ENCODE results near the gene BUD23.
"Not testable (repeated sequence)": the region's sequence is repeated elsewhere in the genome, so short reads cannot be mapped to it uniquely, and the experiment has no call there.

BUD23 gene

GRCh38 chr7:73683056-73683787, at the start of gene BUD23, which contains the start of gene DNAJC30:
Gene BUD23 (plus strand): TSS chr7:73683597. CDS start chr7:73683626, 29 bp downstream.
Gene DNAJC30 (minus strand): TSS chr7:73683453. CDS start chr7:73683423, 30 bp downstream.
- peak; percentile 99 for DNase-seq (ENCODE audit: low read depth, low spot score)

DNA sequence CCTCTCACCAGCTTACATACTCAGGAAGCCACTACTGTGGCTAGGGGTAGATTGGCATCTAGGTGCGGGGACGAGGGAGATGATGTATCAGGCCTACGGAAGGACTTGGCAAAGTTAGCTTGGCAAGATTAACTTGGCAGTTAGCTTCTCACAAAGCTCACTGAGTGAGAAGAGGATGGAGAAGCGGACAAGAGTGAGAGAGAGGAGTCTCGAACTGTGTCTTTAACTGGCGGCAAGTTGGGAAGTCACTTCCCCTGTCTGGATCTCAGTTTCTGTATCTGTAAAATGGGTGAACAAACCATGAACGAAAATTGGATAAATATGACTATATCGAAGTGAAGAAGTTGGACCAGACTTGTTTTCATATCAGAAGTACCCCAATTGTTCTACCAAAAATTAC, 49.6 kb upstream of the BUD23 start:
- DNase-seq (ENCODE audit: low read depth, low spot score) = no peak

DNA sequence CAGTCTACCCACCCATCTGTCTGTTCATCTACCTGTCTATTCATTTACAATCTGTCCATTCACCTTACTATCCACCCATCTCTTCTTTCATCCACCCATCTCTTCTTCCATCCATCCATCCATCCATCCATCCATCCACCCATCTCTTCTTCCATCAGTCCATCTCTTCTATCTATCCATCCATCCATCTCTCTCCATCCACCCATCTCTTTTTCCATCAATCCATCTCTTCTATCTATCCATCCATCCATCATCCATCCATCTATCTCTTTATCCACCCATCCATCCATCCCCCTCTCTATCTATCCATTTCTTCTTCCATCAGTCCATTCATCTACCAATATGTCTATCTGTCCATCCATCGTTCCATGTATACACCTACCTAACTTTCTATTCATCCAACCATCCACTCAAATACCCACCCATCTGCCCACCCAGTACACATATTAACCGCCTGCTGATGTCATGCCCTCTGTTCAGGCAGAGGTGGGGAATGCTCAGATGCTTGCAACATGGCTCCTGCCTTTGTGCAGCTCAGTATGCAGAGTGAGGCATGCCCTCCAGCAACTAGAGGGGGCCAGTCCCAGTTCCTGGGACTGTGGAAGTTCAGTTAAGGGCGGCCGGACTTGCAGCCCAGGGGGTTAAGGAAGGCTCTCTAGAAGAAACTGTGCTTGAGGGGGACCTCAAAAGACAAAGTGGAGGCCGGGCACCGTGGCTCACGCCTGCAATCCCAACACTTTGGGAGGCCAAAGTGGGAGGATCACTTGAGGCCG, 47.8 kb upstream of the BUD23 start:
- DNase-seq (ENCODE audit: low read depth, low spot score) = no peak

- DNase-seq (ENCODE audit: low read depth, low spot score) = no peak
These were observed 44.5 kb upstream of the BUD23 start for GRCh38 chr7:73638911-73639310.

- peak; percentile 76 for DNase-seq (ENCODE audit: low read depth, low spot score)
These were observed 40.6 kb upstream of the BUD23 start for GRCh38 chr7:73642834-73643233.

DNA sequence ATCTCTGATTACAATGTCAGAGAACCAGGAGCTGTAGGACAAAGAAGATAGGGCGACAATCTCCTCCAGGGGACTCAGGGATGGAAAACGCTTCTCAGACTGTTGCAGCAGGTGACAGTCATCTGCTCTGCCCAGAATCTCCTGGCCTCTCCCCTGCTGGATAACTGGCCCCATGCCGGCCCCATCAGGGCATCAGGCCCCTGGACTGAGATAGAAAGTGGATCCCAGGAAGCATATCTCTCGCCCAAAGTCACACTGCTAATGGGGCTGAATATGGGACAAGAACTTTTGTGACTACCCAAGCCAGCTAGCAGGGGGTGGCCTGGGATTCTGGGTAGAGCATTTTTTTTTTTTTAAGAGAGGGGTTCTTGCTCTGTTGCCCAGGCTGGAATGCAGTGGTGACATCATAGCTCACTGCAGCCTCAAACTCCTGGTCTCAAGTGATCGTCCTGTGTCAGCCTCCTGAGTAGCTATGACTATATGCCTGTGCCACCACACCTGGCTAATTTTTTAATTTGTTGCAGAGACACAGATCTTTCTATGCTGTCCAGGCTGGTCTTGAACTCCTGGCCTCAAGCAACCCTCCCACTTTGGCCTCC, 38.6 kb upstream of the BUD23 start:
- no peak for DNase-seq (ENCODE audit: low read depth, low spot score)

GRCh38 chr7:73645643-73646174, 37.7 kb upstream of the BUD23 start:
- no peak for DNase-seq (ENCODE audit: low read depth, low spot score)

DNA sequence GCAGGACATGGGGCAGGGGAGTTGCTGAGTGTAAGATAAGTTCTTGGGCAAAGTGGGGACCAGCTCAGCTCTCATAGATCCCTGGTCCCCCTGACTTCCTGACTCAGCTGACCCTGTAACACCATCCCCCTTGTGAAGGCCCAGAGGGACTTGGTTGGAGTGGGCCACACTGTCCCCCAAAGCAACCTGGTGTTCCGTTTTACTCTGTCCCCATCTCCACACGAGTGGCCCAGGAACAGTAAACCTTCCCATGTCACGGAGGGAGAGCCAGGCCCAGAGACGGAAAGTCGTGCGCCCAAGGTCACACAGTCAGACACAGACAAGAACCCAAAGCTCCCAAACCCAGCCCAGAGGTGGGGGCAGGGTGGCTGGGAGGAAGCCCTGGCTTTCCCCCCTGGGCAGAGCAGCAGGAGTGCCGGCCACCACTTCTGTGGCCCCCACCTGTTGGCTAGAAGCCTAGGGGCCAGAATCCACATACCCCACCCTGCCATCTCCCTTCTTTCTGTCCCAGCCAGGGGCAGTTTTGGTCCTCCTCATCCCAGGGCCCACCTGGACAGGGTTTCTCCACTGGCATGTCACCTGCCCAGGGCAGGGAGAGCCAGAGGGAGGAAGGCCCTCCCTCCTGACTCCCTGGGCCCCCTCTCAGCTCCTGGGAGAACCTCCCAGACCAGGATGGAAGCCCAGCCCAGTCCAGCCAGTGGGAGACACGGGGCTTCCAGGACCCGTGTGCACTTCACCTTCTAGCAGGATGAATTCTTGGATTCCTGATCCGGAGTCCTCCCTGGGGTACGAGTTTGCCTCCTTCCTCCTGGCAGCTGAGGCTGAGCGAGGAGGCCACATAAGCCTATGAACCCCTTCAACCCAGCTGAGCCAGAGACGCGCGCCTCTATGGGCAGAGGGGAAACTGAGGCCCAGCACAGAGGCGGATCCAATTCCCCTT, 36.3 kb upstream of the BUD23 start:
- DNase-seq (ENCODE audit: low read depth, low spot score) = no peak

- peak; percentile 24 for DNase-seq (ENCODE audit: low read depth, low spot score)
These were observed 35.4 kb upstream of the BUD23 start for GRCh38 chr7:73647725-73648592.

- no peak for DNase-seq (ENCODE audit: low read depth, low spot score)
These were observed 34.6 kb upstream of the BUD23 start for GRCh38 chr7:73648593-73649332.

DNA sequence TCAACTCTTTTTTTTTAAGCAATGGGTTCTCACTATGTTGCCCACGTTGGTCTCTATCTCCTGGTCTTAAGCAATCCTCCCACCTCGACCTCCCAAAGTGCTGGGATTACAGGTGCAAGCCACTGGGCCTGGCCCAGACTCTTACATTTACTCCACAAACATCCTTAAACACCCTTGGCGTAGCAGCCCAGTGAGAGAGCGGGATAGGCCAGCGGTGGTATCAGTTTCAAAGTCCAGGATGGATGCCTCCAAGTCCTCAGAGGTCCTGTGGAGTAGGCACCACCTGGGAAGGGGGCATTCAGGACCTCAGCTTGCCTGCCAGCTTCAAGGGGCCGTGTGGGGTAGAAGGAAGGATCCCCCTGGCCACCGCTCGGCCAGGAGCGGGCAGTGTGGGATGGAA, 33.8 kb upstream of the BUD23 start:
- no peak for DNase-seq (ENCODE audit: low read depth, low spot score)

- no peak for DNase-seq (ENCODE audit: low read depth, low spot score)
These were observed 32.9 kb upstream of the BUD23 start for GRCh38 chr7:73650524-73650923.

GRCh38 chr7:73652541-73652949, 30.9 kb upstream of the BUD23 start:
- DNase-seq (ENCODE audit: low read depth, low spot score) = no peak

- not testable (repeated sequence) for DNase-seq (ENCODE audit: low read depth, low spot score)
These were observed 28.1 kb upstream of the BUD23 start for GRCh38 chr7:73655309-73655708.

DNA sequence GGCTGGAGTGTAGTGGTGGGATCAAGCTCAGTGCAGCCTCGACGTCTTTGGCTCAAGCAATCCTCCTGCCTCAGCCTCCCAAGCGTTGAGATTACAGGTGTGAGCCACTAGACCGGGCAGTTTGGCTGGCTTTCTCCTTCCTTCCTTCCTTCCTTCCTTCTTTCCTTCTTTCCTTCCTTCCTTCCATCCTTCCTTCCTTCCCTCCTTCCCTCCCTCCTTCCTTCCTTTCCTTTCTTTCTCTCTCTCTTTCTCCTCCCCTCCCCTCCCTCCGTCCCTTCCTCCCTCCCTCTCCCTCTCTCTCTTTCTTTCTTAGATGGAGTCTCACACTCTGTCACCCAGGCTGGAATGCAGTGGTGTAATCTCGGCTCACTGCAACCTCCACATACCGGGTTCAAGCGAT, 23.4 kb upstream of the BUD23 start:
- no peak for DNase-seq (ENCODE audit: low read depth, low spot score)

DNA sequence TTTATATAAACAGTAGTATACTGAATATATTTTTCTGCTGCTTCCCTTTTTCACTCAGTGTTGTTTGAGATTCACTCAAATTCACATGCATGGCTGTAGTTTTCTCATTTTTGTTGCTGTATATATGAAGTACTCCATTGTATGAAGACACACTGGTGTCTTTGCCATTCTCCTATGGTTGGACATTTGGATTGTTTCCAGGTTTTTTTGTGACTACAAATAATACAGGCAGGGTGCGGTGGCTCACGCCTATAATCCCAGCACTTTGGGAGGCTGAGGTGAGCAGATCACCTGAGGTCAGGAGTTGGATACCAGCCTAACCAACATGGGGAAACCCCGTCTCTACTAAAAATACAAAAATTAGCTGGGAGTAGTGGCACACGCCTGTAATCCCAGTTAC, 22.8 kb upstream of the BUD23 start:
- DNase-seq (ENCODE audit: low read depth, low spot score) = not testable (repeated sequence)

DNA sequence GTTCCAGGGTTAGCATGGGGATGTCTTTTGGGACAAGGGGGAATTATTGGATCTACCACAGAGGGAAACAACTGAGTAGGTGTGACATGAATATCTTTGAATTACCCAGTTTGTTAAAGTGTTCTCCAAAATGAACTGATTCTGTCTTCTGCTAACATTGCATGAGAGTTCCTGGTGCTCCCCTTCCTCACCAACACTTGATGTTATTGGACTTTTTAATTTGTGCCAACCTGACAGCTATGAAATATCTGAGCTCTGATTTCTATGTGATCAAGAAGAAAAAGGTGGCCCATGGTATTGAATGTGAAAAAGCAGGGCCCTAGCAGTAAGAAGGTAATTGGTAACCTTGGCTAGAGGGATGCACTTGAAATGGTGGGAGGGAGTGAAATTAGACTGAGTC, 20.4 kb upstream of the BUD23 start:
- DNase-seq (ENCODE audit: low read depth, low spot score) = no peak

- DNase-seq (ENCODE audit: low read depth, low spot score) = peak; percentile 96
These were observed 15.9 kb upstream of the BUD23 start, which contains the start of gene VPS37D for GRCh38 chr7:73667344-73668102. Gene VPS37D (plus strand): TSS chr7:73667831. CDS start chr7:73667959, 128 bp downstream.
